Mucosa of gallbladder (tissue), 1 donor: Measurements from ENCODE around the gene DYNLRB1. TPM values are rescaled to one million over a fixed set of nuclear protein-coding genes. Genes with fewer than 3 reads are reported as not detected.
"Not testable (repeated sequence)": the region's sequence is repeated elsewhere in the genome, so short reads cannot be mapped to it uniquely, and the experiment has no call there.

Experiments
- DNase-seq: peaks from one replicate; pipeline ENCODE4 v3.0.0-alpha.2; 2020; ENCODE audit warnings: low spot score
- total RNA-seq: library from RNA; stranded (reverse); gene quantifications from one replicate; pipeline ENCODE4 v1.2.1, GENCODE V29; 2021
- donor health status: DM: no; HTN: no; CAD: no.

Gene DYNLRB1
- total RNA-seq, 1 donor from 2014 or later, result 143 TPM

- no peak for DNase-seq
Measured at GRCh38 chr20:34511891-34512265, 4.3 kb upstream of the DYNLRB1 start.

- no peak for DNase-seq
Measured at GRCh38 chr20:34512266-34512954, 3.8 kb upstream of the DYNLRB1 start.

GRCh38 chr20:34512955-34513419 is 3.2 kb upstream of the DYNLRB1 start:
- no peak for DNase-seq

GRCh38 chr20:34514034-34514433 is 2.2 kb upstream of the DYNLRB1 start:
- DNase-seq, result not testable (repeated sequence)

- no peak for DNase-seq
Measured at GRCh38 chr20:34514897-34515483, 1.2 kb upstream of the DYNLRB1 start.

- DNase-seq, result peak; percentile 58
Measured at GRCh38 chr20:34515484-34516246, 557 bp upstream of the DYNLRB1 start.

- no peak for DNase-seq
Measured at GRCh38 chr20:34517114-34517505, 888 bp downstream of the DYNLRB1 start.

GRCh38 chr20:34518863-34519262 is 2.6 kb downstream of the DYNLRB1 start:
- DNase-seq, result not testable (repeated sequence)

- DNase-seq, result not testable (repeated sequence)
Measured at GRCh38 chr20:34519841-34520240, 3.6 kb downstream of the DYNLRB1 start.

- DNase-seq, result peak; percentile 28
Measured at GRCh38 chr20:34522969-34523871, 7.0 kb downstream of the DYNLRB1 start.

GRCh38 chr20:34524426-34524825 is 8.2 kb downstream of the DYNLRB1 start:
- no peak for DNase-seq

- no peak for DNase-seq
Measured at GRCh38 chr20:34525342-34525708, 9.1 kb downstream of the DYNLRB1 start.

- DNase-seq, result peak; percentile 90
Measured at GRCh38 chr20:34525709-34526416, 9.6 kb downstream of the DYNLRB1 start.

GRCh38 chr20:34526466-34526865 is 10.2 kb downstream of the DYNLRB1 start:
- no peak for DNase-seq

GRCh38 chr20:34527016-34527415 is 10.8 kb downstream of the DYNLRB1 start:
- no peak for DNase-seq

GRCh38 chr20:34528921-34529297 is 12.7 kb downstream of the DYNLRB1 start:
- peak; percentile 26 for DNase-seq

- no peak for DNase-seq
Measured at GRCh38 chr20:34529742-34530141, 13.5 kb downstream of the DYNLRB1 start.

- DNase-seq, result no peak
Measured at GRCh38 chr20:34530342-34530741, 14.1 kb downstream of the DYNLRB1 start.

- no peak for DNase-seq
Measured at GRCh38 chr20:34531608-34532265, 15.5 kb downstream of the DYNLRB1 start.

GRCh38 chr20:34532320-34532719 is 16.1 kb downstream of the DYNLRB1 start:
- DNase-seq, result no peak

GRCh38 chr20:34532756-34533155 is 16.5 kb downstream of the DYNLRB1 start:
- DNase-seq, result no peak
